ENCODE data around the gene C2orf81.

- TF ChIP-seq CTCF (IDR thresholded peaks at IDR 0.05; ENCODE audit: low read depth, low read length) (no peak), POLR2A (IDR thresholded peaks at IDR 0.05; ENCODE audit: extremely low read depth, insufficient read length) (no peak)
Measured at GRCh38 chr2:74436111-74436805, 14.8 kb upstream of the C2orf81 start.

All from NB4 (cell line).